GM12872 (cell line): ENCODE results near the gene GSC2.

Source experiments
- TF ChIP-seq, protein P1 (sequence below): IDR thresholded peaks from 3 replicates; pipeline ENCODE4 v1.5.1; 2011; ENCODE audit warnings: low read depth, mild to moderate bottlenecking, low read length, moderate library complexity; ENCODE audit not compliant: insufficient read depth

Gene GSC2

DNA sequence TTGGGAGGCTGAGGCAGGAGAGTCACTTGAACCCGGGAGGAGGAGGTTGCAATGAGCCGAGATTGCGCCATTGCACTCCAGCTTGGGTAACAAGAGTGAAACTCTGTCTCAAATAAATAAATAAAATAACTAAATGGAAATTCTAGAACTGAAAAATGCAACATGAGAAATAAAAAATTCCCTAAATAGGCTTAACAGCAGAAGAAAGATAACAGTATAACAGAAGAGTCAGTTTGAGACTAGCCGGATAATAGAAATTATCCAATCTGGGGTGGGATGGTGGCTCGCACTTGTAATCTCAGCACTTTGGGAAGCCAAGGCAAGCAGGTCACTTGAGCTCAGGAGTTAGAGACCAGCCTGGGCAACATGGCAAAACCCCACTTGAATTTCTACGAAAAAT is 14.3 kb upstream of the GSC2 start:
- TF ChIP-seq, protein P1, sequence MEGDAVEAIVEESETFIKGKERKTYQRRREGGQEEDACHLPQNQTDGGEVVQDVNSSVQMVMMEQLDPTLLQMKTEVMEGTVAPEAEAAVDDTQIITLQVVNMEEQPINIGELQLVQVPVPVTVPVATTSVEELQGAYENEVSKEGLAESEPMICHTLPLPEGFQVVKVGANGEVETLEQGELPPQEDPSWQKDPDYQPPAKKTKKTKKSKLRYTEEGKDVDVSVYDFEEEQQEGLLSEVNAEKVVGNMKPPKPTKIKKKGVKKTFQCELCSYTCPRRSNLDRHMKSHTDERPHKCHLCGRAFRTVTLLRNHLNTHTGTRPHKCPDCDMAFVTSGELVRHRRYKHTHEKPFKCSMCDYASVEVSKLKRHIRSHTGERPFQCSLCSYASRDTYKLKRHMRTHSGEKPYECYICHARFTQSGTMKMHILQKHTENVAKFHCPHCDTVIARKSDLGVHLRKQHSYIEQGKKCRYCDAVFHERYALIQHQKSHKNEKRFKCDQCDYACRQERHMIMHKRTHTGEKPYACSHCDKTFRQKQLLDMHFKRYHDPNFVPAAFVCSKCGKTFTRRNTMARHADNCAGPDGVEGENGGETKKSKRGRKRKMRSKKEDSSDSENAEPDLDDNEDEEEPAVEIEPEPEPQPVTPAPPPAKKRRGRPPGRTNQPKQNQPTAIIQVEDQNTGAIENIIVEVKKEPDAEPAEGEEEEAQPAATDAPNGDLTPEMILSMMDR: no peak

DNA sequence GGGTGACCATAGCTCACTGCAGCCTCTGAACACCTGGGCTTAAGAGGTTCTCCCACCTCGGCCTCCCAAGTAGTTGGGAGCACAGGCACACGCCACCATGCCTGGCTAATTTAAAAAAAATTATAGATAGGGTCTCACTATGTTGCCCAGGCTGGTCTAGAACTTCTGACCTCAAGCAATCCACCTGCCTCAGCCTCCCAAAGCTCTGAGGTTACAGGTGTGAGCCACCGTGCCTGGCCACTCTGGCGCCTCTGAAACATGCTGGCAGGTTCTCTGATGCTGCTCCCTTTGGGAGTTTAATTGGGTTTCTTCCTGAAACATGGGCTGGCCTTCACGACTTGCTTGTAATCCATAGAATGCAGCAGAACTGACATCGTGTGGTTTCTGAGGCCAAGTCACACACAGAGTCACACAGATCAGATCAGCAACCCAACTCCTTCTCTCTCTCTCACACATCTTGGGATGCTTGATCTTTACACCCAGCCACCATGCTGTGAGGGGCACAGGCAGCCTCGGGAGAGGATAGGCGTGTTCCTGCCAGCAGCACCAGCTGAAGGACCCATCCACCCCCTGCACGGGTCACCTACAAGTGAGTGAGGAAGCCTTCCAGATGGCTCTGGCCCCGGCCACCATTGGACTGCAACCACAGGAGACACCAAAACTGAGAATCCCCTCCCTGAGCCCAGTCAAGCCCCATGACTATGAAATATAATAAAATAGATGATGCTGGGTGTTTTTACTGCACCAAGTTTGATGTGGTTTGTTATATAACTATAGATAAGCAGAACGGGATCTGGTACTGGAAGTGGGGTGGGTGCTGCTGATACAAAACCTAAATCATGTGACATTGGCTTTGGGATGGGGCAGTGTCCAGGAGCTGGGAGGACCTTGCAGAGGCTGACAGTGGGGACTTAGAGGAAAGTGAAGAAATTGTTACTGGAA is 3.1 kb upstream of the GSC2 start:
- TF ChIP-seq, protein P1: no peak

DNA sequence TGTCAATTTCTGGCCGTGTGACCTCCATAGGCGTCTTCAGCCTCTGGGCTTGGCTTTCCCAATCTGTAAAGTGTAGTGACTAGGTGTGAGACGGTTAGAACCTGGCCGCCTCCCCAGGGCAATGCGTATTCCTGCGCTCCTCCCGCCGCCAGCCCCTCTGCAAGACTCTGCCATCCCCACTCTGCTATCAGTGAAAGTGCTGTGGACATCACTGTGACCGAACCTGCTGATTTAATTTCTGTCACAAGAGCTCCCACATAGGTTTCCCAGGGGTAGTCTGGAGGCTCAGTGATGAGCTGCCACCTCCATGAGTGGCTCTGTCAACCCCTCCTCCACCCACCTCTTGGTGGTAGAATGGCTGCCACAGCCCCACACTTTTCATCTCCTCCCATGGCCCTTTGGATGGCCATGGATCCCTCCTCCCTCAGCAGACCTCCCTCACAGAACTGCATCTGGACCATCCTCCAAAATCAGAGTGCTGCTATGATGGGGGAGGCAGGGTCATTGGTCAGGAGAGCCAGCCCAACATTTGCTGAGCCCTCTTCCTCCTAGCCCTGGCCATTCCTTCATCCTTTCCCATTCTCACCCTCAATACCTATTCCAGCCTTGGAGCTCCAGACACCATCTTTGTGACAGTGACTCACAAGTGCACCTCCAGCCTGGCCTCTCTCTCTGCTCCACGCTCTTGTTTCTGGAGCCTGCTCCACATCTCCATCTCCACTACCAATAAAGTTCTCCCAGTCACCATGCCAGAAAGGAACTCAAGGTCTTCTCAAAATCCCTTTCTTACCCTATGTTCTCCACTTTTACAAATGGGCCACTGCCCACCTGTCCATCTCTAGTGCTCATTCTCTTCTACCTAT is 1.5 kb upstream of the GSC2 start:
- TF ChIP-seq, protein P1: no peak

DNA sequence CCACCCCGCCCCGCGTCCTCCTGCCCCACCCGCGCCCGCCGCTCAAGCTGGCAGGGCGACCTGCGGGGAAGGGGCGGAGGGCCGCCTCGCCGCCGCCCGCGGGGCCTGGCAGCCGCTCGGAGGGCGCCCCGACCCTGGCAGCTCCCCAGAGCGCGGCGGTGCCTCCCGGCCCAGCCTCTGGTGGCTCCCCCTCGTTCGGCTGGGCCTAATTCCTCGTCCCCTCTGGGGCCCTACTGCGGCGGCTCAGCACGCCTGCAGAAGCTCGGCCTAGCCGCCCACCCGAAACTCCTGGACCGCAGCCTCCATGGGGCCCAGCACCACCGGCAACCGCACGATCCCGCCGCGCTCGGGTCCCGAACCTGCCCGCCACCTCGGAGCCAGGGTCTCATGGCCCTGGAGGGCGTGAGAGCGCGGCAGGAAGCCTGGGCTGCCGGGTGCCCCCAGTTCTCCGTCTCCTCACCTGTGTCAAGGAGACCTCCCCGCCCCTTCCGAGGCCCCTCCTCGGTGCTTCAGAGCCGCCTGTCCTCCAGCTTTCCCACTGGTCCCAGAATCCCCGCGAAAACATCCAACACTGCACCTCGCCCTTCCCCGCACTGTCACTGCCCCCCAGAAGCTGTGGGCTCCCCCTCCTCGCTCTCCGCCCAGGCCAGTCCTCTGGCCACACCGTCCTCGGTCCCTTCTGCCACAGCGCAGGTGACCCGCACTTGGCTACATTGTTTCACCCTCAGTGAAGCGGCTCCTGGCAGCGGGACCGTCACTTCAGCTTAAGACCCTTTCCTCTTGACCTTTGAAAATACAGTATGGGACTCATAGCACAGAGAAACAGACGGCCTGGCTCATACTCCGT is 613 bp upstream of the GSC2 start:
- TF ChIP-seq, protein P1: no peak

DNA sequence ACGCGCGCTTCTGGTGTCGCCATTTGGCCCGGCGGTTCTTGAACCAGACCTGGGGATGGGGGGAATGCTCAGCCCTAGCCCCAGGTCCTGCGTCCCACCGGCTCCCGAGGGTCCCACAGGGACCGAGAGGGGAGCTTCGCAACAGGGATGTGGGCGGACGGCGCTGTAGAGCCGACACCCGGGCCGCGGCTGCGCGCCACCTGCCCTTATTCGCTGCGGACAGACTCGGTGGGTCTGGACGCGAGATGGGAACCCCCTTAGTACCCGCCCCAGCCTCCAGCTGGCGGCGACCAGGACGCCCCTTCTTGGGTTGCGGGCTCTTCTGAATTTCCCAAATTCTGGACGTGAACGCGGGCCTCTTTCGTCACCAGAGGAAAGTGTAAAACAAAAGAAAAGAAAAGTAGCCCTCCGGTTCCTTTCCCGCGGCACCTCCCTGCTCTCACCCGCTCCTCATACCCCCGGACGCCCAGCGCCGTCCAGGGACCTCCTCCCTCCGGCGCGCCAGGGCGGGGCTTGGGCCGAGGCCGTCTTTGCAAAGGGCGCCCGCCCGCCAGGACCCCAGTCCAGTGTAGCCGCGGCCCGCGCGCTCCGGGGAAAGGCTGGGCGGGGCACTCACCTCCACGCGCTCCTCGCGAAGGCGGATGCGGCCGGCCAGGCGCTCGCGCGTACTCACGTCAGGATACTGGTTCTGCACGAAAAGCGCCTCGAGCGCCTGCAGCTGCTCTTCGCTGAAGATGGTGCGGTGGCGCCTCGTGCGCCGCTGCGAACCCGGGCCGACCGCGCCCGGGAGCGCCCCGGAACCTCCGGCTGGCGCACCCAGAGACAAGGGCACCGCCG is 827 bp downstream of the GSC2 start:
- TF ChIP-seq, protein P1: no peak

DNA sequence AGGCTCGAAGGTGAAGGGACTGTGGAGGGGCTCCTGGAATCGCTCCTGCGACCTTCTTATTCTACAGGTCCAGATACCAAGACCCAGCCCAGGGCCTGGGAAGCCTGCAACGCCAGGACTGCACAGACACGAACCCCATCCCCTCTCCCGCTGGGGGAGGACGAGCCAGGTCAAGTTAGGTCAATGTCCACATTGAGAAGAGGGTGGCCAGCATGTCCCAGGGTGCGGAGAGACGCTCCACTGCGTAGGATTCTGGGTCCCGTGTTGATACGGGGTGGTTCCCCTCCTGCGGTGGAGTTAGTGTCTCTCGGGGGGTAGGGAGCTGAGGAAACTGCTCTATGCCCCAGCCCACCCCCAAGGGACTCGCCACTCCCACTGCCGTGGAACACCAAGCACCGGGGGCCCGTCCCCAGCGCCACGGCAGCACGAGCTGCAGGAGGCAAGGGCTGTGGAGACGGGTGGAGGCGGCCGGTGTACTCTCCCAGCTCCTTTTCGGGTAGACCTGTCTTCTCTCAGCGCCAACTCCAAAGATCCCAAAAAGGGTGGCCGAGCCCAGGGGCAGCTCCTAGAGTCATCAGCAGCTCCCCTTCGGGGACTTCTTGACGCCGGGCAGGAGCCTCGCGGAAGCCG is 1.6 kb downstream of the GSC2 start:
- TF ChIP-seq, protein P1: no peak
